Measurements from ENCODE around the gene MLKL.

Gene MLKL

DNA sequence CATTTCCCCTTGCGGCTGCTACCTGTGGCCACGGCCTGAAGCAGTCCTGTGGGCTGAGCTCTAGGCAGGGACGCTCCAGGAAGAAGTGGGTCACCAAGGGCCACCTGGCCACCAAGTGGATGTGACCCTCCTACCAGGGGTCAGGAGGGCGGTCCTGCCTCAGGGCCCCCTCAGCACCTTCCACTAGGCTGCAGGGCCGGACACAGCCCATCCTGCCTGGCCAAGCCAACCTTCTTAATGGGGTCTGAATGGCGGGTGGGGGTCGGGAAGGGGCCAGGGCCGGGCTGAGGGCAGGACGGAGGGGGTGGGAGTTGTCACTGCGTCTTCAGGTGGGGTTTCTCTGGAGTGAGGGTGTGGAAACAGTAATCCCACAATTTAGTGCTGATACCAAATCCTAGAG is 13.2 kb upstream of the MLKL start:
- ChIA-PET CTCF (interaction anchor here (0.6 to 3.9 kb wide), 4 partner anchors 11 to 784 kb away, joined by 4 to 30 read pairs (median 4); no protein-coding TSS in a partner anchor), POLR2A (interaction anchor here (1.9 kb wide), 1 partner anchor 61 kb away, joined by 7 read pairs; the partner anchor contains the start of gene FA2H)
- TF ChIP-seq L3MBTL2 (conservative IDR thresholded peaks at IDR 0.05) (no peak), TARDBP (IDR thresholded peaks at IDR 0.05) (no peak), CTBP1 (IDR thresholded peaks at IDR 0.05; ENCODE audit: borderline replicate concordance) (no peak), FOXM1 (IDR thresholded peaks at IDR 0.05; ENCODE audit: borderline replicate concordance) (no peak), SP1 (IDR thresholded peaks at IDR 0.05) (no peak), ZNF384 (IDR thresholded peaks at IDR 0.05) (no peak), SUZ12 (IDR thresholded peaks at IDR 0.05) (no peak), ELF4 (IDR thresholded peaks at IDR 0.05) (no peak), ARNT (IDR thresholded peaks at IDR 0.05) (no peak), BHLHE40 (IDR thresholded peaks at IDR 0.05; ENCODE audit: borderline replicate concordance) (no peak), LEF1 (IDR thresholded peaks at IDR 0.05; ENCODE audit: borderline replicate concordance) (no peak)
- TF ChIP-seq, protein P1, sequence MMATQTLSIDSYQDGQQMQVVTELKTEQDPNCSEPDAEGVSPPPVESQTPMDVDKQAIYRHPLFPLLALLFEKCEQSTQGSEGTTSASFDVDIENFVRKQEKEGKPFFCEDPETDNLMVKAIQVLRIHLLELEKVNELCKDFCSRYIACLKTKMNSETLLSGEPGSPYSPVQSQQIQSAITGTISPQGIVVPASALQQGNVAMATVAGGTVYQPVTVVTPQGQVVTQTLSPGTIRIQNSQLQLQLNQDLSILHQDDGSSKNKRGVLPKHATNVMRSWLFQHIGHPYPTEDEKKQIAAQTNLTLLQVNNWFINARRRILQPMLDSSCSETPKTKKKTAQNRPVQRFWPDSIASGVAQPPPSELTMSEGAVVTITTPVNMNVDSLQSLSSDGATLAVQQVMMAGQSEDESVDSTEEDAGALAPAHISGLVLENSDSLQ (IDR thresholded peaks at IDR 0.05) = no peak
- DNase-seq (ENCODE audit: extremely low spot score) = no peak

DNA sequence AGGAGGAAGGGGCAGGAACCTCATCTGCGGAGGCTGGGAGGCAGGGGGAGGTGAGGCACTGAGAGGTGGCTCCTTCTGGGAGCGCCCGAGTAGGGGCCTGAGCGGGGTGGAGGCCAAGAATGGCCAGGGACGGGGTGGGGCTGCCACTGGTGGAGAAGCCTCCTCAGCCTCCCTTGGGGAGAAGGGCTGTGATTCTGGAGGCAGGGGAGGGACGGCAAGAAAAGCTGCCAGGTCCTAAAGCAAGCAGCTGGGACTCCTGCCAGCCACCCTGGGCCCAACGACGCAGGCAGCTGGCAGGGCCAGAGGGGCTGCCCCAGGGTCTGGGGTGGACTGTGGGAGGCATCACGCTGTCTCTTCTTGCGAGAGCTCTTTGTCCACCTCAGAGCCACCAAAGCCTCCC is 12.7 kb upstream of the MLKL start:
- CTCF ChIA-PET = interaction anchor here (0.6 to 3.9 kb wide), 3 partner anchors 11 to 149 kb away, joined by 3 to 30 read pairs (median 4); no protein-coding TSS in a partner anchor
- DNase-seq (ENCODE audit: extremely low spot score) = no peak
- TF ChIP-seq FOXK2 (IDR thresholded peaks at IDR 0.05) = no peak
- TF ChIP-seq, protein P1 (IDR thresholded peaks at IDR 0.05) = no peak
- no peak for TF ChIP-seq TARDBP (IDR thresholded peaks at IDR 0.05)
- no peak for TF ChIP-seq ZNF384 (IDR thresholded peaks at IDR 0.05)
- TF ChIP-seq CTBP1 (IDR thresholded peaks at IDR 0.05; ENCODE audit: borderline replicate concordance) = no peak
- TF ChIP-seq LEF1 (IDR thresholded peaks at IDR 0.05; ENCODE audit: borderline replicate concordance) = no peak
- no peak for TF ChIP-seq HDGF (IDR thresholded peaks at IDR 0.05; ENCODE audit: borderline replicate concordance)
- no peak for TF ChIP-seq BHLHE40 (IDR thresholded peaks at IDR 0.05; ENCODE audit: borderline replicate concordance)
- TF ChIP-seq L3MBTL2 (conservative IDR thresholded peaks at IDR 0.05) = no peak
- TF ChIP-seq SP1 (IDR thresholded peaks at IDR 0.05) = no peak
- TF ChIP-seq ELF4 (IDR thresholded peaks at IDR 0.05) = no peak
- no peak for TF ChIP-seq NFRKB (IDR thresholded peaks at IDR 0.05)
- TF ChIP-seq FOXM1 (IDR thresholded peaks at IDR 0.05; ENCODE audit: borderline replicate concordance) = no peak
- TF ChIP-seq FOXA1 (IDR thresholded peaks at IDR 0.05) = no peak
- TF ChIP-seq SUZ12 (IDR thresholded peaks at IDR 0.05) = no peak
- TF ChIP-seq ARNT (IDR thresholded peaks at IDR 0.05) = no peak
- POLR2A ChIA-PET = interaction anchor here (1.9 kb wide), 1 partner anchor 61 kb away, joined by 7 read pairs; the partner anchor contains the start of gene FA2H

DNA sequence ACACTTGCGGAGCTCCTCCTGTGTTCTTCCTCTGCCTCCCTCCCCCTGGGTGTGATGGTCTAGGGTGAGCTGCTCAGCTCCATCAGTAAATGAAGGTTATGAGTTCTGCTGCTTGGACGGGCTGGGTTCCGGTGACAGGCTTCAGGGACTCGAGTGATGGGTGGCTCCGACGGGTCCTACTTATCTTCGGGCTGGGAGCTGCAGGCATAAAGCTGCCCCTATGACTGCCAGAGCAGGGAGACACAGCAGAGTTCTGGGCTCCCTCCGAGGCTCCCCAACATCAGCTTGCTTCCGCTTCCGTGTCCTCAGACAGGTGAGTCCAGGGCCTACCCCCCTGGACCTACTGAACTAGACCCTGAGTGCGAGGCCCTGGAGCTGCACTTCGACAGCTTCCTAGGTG is 11.3 kb upstream of the MLKL start:
- DNase-seq (ENCODE audit: extremely low spot score) = no peak
- TF ChIP-seq FOXA1 (IDR thresholded peaks at IDR 0.05) (no peak), FOXM1 (IDR thresholded peaks at IDR 0.05; ENCODE audit: borderline replicate concordance) (no peak), CTBP1 (IDR thresholded peaks at IDR 0.05; ENCODE audit: borderline replicate concordance) (no peak)
- ChIA-PET POLR2A (interaction anchor here (1.9 kb wide), 1 partner anchor 63 kb away, joined by 7 read pairs; the partner anchor contains the start of gene FA2H), CTCF (interaction anchor here (1.0 to 3.9 kb wide), 3 partner anchors 13 to 150 kb away, joined by 4 to 30 read pairs (median 4); no protein-coding TSS in a partner anchor)

DNA sequence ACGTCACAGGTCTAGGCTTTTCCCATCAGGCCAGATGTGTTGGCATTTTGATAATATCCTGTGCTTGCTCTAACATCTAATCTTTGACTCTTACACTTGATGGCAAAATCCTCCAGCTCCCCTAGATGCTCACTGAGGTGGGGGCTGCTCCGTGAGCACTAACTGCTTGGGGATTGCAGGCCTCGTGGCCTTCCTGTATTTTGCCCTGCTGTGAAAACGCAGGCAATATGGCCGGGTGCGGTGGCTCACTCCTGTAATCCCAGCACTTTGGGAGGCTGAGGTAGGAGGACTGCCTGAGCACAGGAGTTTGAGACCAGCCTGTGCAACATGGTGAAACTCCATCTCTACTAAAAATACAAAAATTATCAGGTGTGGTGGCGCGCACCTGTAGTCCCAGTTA is 9.7 kb upstream of the MLKL start:
- POLR2A ChIA-PET = no interaction called here
- no peak for TF ChIP-seq FOXM1 (IDR thresholded peaks at IDR 0.05; ENCODE audit: borderline replicate concordance)
- TF ChIP-seq ZNF384 (IDR thresholded peaks at IDR 0.05) = no peak
- no peak for TF ChIP-seq FOXA1 (IDR thresholded peaks at IDR 0.05)
- TF ChIP-seq TARDBP (IDR thresholded peaks at IDR 0.05) = no peak
- TF ChIP-seq HDGF (IDR thresholded peaks at IDR 0.05; ENCODE audit: borderline replicate concordance) = no peak
- TF ChIP-seq NFRKB (IDR thresholded peaks at IDR 0.05) = no peak
- TF ChIP-seq BHLHE40 (IDR thresholded peaks at IDR 0.05; ENCODE audit: borderline replicate concordance) = no peak
- no peak for TF ChIP-seq CTBP1 (IDR thresholded peaks at IDR 0.05; ENCODE audit: borderline replicate concordance)
- TF ChIP-seq ELF4 (IDR thresholded peaks at IDR 0.05) = no peak
- no peak for TF ChIP-seq SP1 (IDR thresholded peaks at IDR 0.05)
- TF ChIP-seq, protein P1 (IDR thresholded peaks at IDR 0.05) = no peak
- no peak for TF ChIP-seq SUZ12 (IDR thresholded peaks at IDR 0.05)
- TF ChIP-seq FOXK2 (IDR thresholded peaks at IDR 0.05) = no peak
- TF ChIP-seq ARNT (IDR thresholded peaks at IDR 0.05) = no peak
- no peak for TF ChIP-seq L3MBTL2 (conservative IDR thresholded peaks at IDR 0.05)
- no peak for TF ChIP-seq LEF1 (IDR thresholded peaks at IDR 0.05; ENCODE audit: borderline replicate concordance)
- CTCF ChIA-PET = interaction anchor here (0.5 to 2.0 kb wide), 4 partner anchors 11 to 261 kb away, joined by 3 to 16 read pairs (median 6); no protein-coding TSS in a partner anchor
- DNase-seq (ENCODE audit: extremely low spot score) = no peak

DNA sequence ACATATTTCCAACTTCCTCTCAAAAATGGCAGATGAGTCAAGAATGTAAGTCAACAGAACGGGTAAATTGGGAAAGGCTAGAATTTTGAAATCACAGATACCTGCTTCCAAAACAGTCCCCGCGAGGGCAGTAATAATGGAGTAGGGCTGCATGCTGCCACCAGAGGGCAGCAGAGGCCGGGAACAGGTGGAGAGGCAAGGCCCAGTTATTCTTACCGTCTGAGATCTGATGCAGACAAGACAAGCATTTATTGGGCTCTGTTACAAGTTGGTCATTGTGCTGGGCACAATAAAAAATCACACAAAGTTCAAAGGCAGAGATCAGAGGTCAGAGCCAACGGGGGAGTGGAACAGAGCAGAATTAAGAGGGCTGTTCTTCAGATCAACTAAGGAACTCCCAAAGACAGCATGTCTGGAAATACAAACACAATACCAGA is 8.8 kb upstream of the MLKL start:
- POLR2A ChIA-PET = no interaction called here
- 0 out of 2 replicates have a peak, but pooled peaks have one; percentile 46 for TF ChIP-seq LEF1 (IDR thresholded peaks at IDR 0.05; ENCODE audit: borderline replicate concordance)
- no peak for TF ChIP-seq ZNF384 (IDR thresholded peaks at IDR 0.05)
- TF ChIP-seq FOXK2 (IDR thresholded peaks at IDR 0.05) = no peak
- CTCF ChIA-PET = interaction anchor here (0.5 to 1.4 kb wide), 3 partner anchors 10 to 153 kb away, joined by 4 to 16 read pairs (median 4); no protein-coding TSS in a partner anchor
- DNase-seq (ENCODE audit: extremely low spot score) = peak; percentile 82

DNA sequence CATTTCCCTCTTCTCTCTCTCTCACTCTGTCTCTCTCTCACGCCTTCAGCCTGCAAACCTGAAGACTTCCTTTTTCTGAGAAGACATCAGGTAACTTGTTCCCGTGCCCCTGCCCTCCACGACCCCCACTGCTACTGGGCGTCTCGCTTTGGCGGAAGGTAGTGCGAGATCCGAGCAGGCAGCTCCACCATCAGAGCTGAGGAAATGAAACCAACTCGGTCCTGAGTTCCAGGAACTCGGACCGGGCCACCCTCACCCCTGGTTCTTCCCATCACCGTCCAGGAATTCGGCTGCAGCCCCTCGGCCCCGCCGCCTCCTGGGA is 585 bp downstream of the MLKL start:
- ChIA-PET CTCF (interaction anchor here (1.4 kb wide), 1 partner anchor 10 kb away, joined by 4 read pairs; no protein-coding TSS in a partner anchor), POLR2A (no interaction called here)
- no peak for DNase-seq (ENCODE audit: extremely low spot score)
- TF ChIP-seq ELF4 (IDR thresholded peaks at IDR 0.05) (no peak), SUZ12 (IDR thresholded peaks at IDR 0.05) (no peak), FOXK2 (IDR thresholded peaks at IDR 0.05) (no peak), ARNT (IDR thresholded peaks at IDR 0.05) (no peak), FOXM1 (IDR thresholded peaks at IDR 0.05; ENCODE audit: borderline replicate concordance) (no peak), TARDBP (IDR thresholded peaks at IDR 0.05) (no peak), LEF1 (IDR thresholded peaks at IDR 0.05; ENCODE audit: borderline replicate concordance) (no peak), L3MBTL2 (conservative IDR thresholded peaks at IDR 0.05) (no peak), FOXA1 (IDR thresholded peaks at IDR 0.05) (no peak), ZNF384 (IDR thresholded peaks at IDR 0.05) (no peak), CTBP1 (IDR thresholded peaks at IDR 0.05; ENCODE audit: borderline replicate concordance) (no peak), SP1 (IDR thresholded peaks at IDR 0.05) (no peak), BHLHE40 (IDR thresholded peaks at IDR 0.05; ENCODE audit: borderline replicate concordance) (no peak), HDGF (IDR thresholded peaks at IDR 0.05; ENCODE audit: borderline replicate concordance) (no peak), NFRKB (IDR thresholded peaks at IDR 0.05) (no peak)
- TF ChIP-seq, protein P1 (IDR thresholded peaks at IDR 0.05) = no peak
